ENCODE measurements around the gene CAV3.

Gene CAV3

GRCh38 chr3:8762607-8763377 is 29.2 kb downstream of the CAV3 start:
- no peak for DNase-seq

DNA sequence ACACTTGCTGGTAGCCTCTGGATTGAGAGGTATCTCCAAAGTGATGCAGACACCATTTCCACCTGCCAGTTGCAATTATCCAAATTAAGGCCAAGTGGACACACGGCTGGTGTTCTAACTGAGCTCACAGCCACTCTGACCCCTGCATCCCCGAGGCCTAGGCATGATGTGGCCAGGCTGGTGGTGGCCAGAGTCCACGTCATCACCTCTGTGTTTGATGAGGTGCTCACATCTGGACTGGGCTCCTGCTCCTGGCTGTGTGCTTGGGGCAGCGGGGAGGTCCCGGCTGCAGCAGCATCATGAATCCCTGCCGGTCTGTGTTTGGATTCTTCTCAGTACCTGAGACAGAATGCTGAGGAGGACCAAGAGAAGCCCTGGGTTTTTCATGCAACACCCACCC is 30.9 kb downstream of the CAV3 start:
- DNase-seq, result no peak

DNA sequence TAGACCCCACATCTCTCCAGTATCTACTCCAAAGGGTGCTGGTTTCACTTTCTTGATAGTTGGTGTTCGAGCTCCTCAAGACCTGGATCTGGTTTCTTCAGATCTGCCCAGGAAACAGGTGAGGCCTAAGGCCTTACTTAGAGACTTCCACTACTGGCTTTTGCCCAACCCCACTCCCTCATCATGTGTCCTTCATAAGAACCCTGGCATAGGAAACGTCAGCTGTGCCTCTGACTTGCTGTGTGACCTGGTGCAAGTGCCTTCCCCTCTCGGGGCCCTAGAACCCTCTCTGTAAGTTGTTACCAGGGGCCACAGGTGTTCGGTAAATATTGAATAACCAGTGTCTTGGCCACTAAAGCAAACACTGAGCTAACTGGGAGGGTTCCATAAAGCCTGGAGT is 31.9 kb downstream of the CAV3 start:
- no peak for DNase-seq

- DNase-seq, result no peak
These were observed 32.5 kb downstream of the CAV3 start for GRCh38 chr3:8766148-8766547.

DNA sequence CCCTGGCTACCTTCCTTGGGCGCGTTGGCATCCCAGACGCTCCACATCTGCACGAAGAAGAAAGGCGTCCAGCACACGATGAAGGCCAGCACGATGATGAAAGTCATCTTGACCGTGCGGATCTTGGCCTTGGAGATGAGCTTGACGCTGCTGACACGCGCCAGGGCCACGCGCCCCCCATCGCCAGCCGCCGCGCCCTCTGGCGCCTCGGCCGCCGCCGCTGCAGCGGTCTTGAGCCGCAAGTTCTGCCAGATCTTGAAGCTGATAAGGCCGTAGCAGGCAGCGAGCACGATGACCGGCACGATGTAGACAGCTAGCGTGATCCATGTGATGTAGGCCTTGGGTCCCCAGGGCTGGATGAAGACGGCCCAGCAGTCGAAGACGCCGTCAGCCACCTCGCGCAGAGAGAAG is 33.7 kb downstream of the CAV3 start:
- no peak for DNase-seq

GRCh38 chr3:8767667-8768363 is 34.2 kb downstream of the CAV3 start:
- DNase-seq, result no peak

- DNase-seq, result no peak
These were observed 34.9 kb downstream of the CAV3 start for GRCh38 chr3:8768364-8769087.

- peak; percentile 54 for DNase-seq
These were observed 35.7 kb downstream of the CAV3 start, which contains the start of gene OXTR for GRCh38 chr3:8769088-8769822. TSS of gene OXTR (minus strand) at chr3:8769613. CDS start at chr3:8768187, 1,426 bp downstream.

- DNase-seq, result no peak
These were observed 40.4 kb downstream of the CAV3 start for GRCh38 chr3:8773941-8774542.

- no peak for DNase-seq
These were observed 41.6 kb downstream of the CAV3 start for GRCh38 chr3:8775181-8775580.

- DNase-seq, result no peak
These were observed 42.0 kb downstream of the CAV3 start for GRCh38 chr3:8775602-8776001.

GRCh38 chr3:8776406-8776805 is 42.8 kb downstream of the CAV3 start:
- DNase-seq, result no peak

DNA sequence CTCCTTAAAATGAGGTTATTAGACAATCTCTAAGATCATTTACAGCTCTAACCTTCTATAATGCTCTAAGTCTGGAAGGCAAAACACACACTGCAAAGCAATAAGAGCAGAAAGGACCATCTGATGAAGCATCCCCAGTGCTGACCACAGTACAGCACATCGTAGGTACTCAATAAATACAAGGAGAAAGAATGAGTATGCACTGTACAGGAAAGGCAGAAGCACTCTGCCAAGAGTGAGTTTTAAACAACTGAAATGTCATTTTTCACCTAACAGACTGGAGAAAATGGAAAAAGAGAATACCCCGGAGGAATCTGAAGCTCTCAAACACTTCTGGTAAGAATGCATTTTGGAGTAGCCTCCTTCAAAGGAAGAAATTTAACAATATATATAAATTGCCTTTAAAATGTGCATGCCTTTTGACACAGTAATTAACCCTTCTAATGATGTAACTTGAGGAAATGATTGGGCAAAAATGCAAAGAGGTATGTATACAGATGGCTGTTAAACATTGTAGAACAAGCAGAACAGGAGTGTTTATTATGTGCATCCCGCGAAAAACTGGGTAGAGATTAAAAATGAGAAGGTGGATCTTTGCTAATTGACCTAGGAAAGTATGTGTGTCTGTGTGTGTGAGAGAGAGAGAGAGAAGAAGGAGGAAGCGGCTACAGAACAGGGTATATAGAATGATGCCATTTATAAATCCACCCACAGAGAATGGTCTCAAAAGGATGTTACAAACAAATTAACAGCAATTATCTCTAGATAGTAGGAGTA is 43.8 kb downstream of the CAV3 start:
- no peak for DNase-seq

GRCh38 chr3:8777978-8778267 is 44.3 kb downstream of the CAV3 start:
- DNase-seq, result no peak

GRCh38 chr3:8778475-8778874 is 44.9 kb downstream of the CAV3 start:
- DNase-seq, result no peak

- DNase-seq, result no peak
These were observed 46.7 kb downstream of the CAV3 start for GRCh38 chr3:8780279-8780678.

DNA sequence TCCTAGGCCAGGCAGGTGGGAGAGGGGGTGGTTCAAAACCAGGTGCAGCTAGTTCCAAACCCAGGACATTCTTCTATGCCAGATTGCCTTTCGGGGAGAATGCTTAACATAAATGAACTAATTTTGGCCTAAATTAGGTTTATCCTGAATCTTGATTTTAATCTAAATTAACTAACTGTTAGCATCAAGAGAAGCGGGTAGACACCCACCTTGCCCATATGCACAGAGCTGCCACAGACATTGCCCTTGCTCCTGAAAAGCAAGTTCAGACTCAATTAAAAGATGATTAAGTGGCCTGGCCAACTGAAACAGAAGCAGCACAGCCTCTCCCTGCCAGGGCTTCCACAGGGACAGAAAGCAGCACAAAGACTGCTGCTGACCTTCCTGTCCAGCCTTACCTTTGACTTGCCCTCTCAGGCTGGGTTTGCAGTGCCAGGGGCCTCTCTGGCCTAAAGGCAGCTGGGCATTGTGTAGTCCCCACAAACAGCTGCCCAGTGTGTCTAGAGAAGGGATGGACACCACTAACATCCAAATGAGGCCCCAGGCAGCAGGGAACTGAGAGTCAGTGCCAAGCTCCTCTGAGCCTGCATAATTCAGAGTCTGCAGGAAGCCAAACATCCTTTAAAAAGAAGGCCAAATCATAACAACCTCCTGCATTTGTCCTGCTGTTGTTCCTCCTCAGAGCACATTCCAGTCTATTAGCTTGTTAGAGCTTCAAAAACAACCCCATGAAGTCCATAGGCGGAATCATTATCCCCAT is 51.3 kb downstream of the CAV3 start:
- no peak for DNase-seq

DNA sequence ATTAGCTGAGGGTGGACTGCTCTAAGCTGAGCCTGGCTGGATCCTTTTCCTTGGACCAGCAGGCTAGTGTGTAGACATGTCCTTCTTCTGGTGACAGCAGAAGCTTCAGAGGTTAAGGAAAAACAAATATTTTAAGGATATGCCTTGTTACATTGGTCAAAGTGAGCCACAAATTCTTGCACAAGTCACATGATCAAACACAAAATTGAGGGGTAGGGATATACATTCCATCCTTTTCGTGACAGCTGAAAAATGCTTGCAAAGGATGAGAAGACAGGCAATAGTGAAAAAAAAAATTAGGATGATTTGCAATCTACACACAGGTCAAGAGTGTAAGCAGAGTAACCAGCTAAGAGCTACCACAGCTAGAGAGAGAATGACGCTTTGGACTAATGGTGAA is 56.9 kb downstream of the CAV3 start:
- DNase-seq, result no peak

- DNase-seq, result no peak
These were observed 59.6 kb downstream of the CAV3 start for GRCh38 chr3:8793242-8793641.

DNA sequence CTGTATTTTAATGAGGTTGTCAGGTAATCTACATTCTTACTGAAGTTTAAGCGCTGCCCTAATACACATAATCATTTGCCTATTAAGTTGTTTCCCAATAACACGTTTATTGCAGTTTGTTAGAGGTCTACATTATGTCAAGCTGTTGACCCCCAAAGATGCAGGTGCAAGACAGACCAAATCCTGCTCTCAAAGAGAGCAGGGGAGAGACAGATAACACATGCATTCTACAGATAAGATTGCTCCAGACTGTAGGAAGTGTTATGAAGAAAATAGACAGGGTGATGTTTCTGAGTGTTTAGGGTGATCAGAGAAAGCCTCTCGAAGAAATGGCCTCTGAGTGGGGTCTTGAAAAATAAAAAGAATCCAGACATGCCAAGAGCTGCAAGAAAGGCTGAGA is 60.6 kb downstream of the CAV3 start:
- no peak for DNase-seq

Data from activated naive CD4-positive, alpha-beta T cell treated with Interleukin-2 at 50 U/mL for 16 hours (primary cell).